Activated naive CD8-positive, alpha-beta T cell treated with anti-CD3 and anti-CD28 coated beads, Interleukin-2, amount 50 U/mL, for 24 hours (primary cell): ENCODE results near the gene RUVBL2.
A peak's percentile ranks its signal among the peaks of the same experiment; 100 is the strongest.

Source experiments
- ATAC-seq: fragments of 150-1000 bp; cut with Tn5 transposase; one replicate; pipeline ENCODE4 v1.10.0; 2021
- DNase-seq: peaks from one replicate; pipeline ENCODE4 v3.0.0; 2021
- H3K27ac Mint-ChIP-seq: one replicate; pipeline ENCODE4 v1.8.0; 2021; ENCODE audit warnings: mild to moderate bottlenecking, mixed read lengths
- H3K27me3 Mint-ChIP-seq: one replicate; pipeline ENCODE4 v1.8.0; 2021; ENCODE audit warnings: mixed read lengths
- H3K36me3 Mint-ChIP-seq: one replicate; pipeline ENCODE4 v1.8.0; 2021; ENCODE audit warnings: low read depth, mixed read lengths
- H3K4me1 Mint-ChIP-seq: one replicate; pipeline ENCODE4 v1.8.0; 2021; ENCODE audit warnings: mixed read lengths
- H3K4me3 Mint-ChIP-seq: one replicate; pipeline ENCODE4 v1.8.0; 2021; ENCODE audit warnings: mild to moderate bottlenecking, moderate library complexity, mixed read lengths
- H3K9me3 Mint-ChIP-seq: one replicate; pipeline ENCODE4 v1.8.0; 2021; ENCODE audit warnings: mixed read lengths

RUVBL2 gene

DNA sequence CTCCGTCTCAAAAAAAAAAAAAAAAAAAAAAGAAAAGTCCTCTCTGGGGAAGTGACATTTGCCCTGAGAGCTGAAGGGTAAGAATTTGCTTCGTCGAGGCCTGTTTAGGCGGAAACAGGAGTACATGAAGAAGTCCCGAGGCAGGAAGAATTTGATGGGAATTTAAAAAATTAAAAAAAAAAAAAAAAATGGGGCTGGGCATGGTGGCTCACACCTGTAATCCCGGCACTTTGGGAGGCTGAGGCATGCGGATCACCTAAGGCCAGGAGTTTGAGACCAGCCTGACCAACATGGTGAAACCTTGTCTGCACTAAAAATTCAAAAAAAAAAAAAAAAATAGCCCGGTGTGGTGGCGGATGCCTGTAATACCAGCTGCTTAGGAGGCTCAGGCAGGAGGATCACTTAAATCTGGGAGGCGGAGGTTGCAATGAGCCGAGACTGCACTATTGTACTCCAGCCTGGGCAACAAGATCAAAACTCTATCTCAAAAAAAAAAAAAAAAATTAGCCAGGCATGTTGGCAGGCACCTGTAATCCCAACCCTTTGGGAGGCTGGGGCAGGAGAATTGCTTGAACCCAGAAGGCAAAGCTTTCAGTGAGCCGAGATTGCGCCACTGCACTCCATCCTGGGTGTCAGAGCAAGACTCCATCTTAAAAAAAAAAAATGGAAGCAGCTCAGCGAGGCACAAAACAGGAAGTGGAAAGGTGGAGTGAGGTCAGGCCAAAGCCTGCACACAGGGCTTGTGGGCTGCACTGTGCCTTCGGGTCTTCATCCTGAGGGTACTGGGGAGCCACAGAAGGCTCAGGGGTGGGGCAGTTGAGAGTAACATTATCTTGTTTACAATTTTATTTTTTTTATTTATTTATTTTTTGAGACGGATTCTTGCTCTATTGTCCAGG, 34.1 kb upstream of the RUVBL2 start:
- peaks cover 25% of the 10 kb centered on the region for H3K36me3 Mint-ChIP-seq
- no peak overlapping the region for H3K27ac Mint-ChIP-seq
- no peaks in the 10 kb centered on the region for H3K27me3 Mint-ChIP-seq
- no peak overlapping the region for H3K4me3 Mint-ChIP-seq
- ATAC-seq (no peak), DNase-seq (no peak)
- peaks cover 57% of the 10 kb centered on the region for H3K4me1 Mint-ChIP-seq
- H3K9me3 Mint-ChIP-seq: no peaks in the 10 kb centered on the region

DNA sequence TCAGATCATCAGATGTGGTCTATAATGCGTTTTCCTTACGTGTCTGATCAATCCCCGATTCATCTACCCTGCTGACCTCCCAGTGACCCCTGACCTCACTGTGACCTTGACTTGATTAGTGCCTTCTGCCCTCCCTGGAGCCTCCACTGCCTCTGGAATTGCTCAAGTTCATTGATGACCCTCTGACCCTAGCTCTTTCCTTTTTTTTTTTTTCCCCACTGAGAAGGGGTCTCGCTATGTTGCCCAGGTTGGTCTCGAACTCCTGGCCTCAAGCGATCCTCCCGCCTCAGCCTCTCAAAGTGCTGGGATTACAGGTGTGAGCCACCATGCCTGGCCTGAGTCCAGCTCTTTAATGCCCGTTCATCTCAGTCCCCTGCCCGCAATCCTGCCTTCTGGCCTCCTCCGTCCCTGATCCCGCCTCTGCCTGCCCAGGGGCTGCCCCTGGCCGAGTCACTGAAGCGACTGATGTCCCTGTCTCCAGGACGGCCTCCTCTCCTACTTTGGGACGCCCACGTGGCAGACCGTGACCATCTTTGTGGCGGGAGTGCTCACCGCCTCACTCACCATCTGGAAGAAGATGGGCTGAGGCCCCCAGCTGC, 32.5 kb upstream of the RUVBL2 start:
- Mint-ChIP-seq H3K4me3 (peak overlapping the region; percentile 54), H3K27ac (peak overlapping the region; percentile 98), H3K9me3 (no peaks in the 10 kb centered on the region), H3K36me3 (peaks cover 29% of the 10 kb centered on the region), H3K4me1 (peaks cover 63% of the 10 kb centered on the region), H3K27me3 (no peaks in the 10 kb centered on the region)
- DNase-seq: no peak
- ATAC-seq: no peak

DNA sequence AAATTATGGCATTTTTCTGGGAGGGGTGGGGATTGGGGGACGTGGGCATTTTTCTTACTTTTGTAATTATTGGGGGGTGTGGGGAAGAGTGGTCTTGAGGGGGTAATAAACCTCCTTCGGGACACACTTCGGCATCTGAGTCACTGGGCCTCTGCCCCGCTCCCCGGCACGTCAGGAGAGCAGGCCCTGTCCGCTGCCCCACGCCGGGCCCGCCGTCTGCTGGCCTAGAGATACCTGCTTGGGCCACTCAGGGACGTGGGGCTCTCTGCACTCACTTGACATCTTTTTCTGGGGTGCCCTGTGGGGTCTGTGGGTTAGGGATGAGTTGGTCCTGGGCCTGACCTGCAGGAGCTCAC, 32.0 kb upstream of the RUVBL2 start:
- H3K27ac Mint-ChIP-seq: peak overlapping the region; percentile 98
- peaks cover 31% of the 10 kb centered on the region for H3K36me3 Mint-ChIP-seq
- H3K27me3 Mint-ChIP-seq: no peaks in the 10 kb centered on the region
- peak overlapping the region; percentile 97 for H3K4me3 Mint-ChIP-seq
- ATAC-seq: no peak
- DNase-seq: no peak
- H3K4me1 Mint-ChIP-seq: peaks cover 64% of the 10 kb centered on the region
- H3K9me3 Mint-ChIP-seq: no peaks in the 10 kb centered on the region

DNA sequence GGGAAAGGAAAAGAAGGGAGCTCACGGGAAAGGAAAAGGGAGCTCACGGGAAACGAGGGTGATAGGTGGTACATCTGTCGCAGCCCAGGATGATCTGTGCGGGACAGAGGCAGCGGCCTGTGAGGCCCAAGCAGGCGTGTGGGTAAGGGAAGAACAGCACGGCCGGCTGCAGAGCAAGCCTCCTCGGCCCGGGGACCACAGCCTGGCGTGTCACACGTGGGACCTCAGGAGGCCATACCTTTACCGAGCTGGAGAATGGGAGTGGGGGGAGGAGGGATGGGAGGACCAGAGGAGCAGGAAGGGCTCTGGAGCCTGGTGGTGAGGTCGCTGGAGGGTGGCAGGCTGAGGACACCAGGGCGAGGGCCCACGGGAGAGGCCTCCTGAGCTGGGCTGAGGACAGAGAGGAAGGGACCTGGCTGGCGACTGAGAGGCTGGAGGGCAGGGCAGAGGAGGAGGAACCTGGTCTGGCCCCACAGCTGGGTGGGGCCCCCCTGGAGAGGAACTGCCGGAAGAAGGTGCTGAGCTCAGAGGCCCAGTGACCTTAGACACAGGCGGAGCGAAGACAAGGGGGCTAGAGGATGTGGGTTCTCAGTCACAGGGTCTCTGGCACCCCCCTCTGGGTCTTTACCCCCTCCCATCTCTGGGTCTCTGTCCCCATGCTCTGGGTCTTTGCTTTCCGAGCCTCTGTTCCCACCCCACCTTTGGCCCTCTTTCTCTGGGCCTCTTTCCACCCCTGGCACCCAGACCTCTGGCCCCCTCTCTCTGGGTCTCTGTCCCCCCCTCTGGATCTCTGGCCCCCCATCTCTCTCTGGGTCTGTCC, 31.4 kb upstream of the RUVBL2 start:
- ATAC-seq (peak; percentile 55), DNase-seq (peak; percentile 77)
- Mint-ChIP-seq H3K27me3 (no peaks in the 10 kb centered on the region), H3K4me3 (peak overlapping the region; percentile 97), H3K4me1 (peaks cover 66% of the 10 kb centered on the region), H3K9me3 (no peaks in the 10 kb centered on the region), H3K27ac (peak overlapping the region; percentile 98), H3K36me3 (peaks cover 33% of the 10 kb centered on the region)

DNA sequence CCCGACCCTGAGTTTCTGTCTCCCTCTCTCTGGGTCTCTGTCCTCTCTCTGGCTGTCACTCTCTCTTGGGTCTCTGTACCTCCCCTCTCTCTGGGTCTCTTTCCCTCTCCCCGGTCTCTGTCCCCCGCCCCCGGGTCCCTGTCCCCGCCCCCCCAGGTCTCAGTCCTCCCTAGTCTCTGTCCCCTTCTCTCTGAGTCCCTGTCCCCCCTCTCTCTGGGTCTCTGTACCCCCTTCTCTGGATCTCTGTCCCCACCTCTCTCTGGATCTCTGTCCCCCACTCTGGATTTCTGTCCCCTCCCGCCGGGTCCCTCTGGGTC, 30.9 kb upstream of the RUVBL2 start:
- no peak for ATAC-seq
- peak overlapping the region; percentile 98 for H3K27ac Mint-ChIP-seq
- H3K36me3 Mint-ChIP-seq: peaks cover 36% of the 10 kb centered on the region

DNA sequence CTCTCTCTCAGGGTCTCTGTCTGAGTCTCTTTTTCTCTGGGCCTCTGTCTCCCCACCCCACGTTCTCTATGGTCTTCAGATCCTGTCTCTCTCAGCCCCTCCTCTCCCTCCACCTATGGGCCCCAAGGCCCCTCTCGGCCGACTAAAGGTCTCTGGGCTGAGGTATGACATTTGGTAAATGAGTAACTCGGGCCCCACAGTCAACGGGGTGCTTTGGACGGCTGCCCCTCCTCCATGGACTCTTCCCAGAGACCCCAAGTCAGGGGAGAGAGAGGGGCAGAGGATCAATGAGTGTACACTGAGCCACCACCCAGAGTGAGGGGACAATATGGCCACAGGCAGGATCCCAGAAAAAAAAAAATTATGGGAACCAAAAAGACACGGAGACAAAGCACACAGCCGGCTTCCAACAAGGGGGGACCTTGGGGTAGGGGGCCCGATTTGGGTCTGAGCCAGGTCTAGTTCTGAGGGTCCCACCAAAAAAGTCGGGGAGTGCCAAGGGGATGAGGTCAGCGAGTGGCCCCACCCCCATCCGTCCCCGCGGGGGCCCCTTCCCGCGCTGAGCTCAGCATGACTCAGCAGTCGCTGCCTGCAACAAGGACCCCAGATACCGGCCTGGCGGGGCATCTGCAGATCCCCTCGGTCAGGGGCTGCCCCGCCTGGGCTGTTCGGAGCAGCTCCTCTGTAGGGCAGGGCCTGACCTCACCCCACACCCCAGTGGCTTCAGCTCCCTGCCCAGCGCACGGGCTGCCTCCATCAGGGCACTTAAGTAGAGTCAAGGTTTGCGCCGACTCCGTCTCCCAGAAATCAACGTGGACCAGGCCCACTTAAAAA, 30.1 kb upstream of the RUVBL2 start:
- peak; percentile 89 for DNase-seq
- Mint-ChIP-seq H3K36me3 (peaks cover 38% of the 10 kb centered on the region), H3K9me3 (no peaks in the 10 kb centered on the region), H3K27me3 (no peaks in the 10 kb centered on the region), H3K4me1 (peaks cover 64% of the 10 kb centered on the region), H3K4me3 (peak overlapping the region; percentile 97), H3K27ac (peak overlapping the region; percentile 98)
- peak; percentile 44 for ATAC-seq

More for the DNA sequence above, 30.9 kb upstream of the RUVBL2 start:
- H3K27me3 Mint-ChIP-seq: no peaks in the 10 kb centered on the region
- peak overlapping the region; percentile 97 for H3K4me3 Mint-ChIP-seq
- H3K4me1 Mint-ChIP-seq: peaks cover 62% of the 10 kb centered on the region
- H3K9me3 Mint-ChIP-seq: no peaks in the 10 kb centered on the region
- no peak for DNase-seq

DNA sequence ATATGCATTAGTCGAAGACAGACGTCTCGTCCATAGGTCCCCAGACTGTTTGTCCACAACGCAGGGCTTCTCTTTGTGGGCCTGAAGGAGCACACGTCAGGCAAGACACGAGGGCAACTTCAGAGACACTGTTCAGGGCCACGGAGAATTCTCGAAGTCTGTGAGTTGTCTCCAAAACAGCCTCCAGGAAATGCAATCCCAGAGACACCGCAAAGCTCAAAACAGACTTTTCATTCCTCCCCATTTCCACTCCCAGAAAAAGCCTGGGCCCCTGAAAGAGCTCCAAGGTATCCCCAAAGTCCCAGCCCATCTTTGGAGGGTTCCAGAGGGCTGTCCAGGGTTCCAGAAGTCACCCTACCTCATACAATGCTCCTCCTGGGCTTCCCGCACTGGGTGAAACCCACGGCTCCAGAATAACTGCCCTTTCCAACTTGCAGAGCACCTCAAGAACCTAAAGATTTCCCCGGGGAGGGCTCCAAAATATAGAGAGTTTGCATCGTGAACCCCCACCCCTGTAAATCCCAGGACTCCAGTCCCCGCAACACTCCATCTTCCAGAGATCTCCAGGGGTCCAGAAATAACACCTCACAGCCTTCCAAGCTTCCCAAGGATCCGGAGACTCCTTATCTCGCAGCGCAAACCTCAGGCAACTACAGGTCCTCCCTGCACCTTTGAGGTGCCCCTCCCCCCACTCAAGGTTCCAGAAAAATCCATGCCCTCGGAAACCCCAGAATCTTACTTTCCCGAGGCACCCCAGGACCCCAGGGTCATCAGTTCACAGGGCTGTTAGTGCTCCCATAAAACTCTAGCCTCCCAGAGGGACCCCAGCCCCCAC, 29.3 kb upstream of the RUVBL2 start:
- Mint-ChIP-seq H3K36me3 (peaks cover 36% of the 10 kb centered on the region), H3K4me3 (peak overlapping the region; percentile 97), H3K4me1 (peaks cover 62% of the 10 kb centered on the region), H3K27me3 (no peaks in the 10 kb centered on the region), H3K27ac (peak overlapping the region; percentile 98), H3K9me3 (no peaks in the 10 kb centered on the region)
- DNase-seq (no peak), ATAC-seq (no peak)

DNA sequence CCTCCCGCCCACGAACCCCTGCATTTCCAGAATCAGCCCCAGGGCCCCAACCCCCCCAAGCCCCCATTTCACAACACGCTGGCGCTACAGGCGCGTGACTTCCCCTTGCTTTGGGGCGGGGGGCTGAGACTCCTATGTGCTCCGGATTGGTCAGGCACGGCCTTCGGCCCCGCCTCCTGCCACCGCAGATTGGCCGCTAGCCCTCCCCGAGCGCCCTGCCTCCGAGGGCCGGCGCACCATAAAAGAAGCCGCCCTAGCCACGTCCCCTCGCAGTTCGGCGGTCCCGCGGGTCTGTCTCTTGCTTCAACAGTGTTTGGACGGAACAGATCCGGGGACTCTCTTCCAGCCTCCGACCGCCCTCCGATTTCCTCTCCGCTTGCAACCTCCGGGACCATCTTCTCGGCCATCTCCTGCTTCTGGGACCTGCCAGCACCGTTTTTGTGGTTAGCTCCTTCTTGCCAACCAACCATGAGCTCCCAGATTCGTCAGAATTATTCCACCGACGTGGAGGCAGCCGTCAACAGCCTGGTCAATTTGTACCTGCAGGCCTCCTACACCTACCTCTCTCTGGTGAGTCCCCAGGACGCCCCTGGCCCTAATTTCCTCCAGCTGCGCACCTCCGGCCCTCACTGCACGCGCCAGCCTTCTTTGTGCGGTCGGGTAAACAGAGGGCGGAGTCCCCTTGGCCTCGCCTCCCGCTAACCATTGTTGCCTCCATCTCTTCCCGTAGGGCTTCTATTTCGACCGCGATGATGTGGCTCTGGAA, 28.5 kb upstream of the RUVBL2 start, which contains the start of gene FTL:
FTL (plus strand) TSS at position 270 of the 766 bp plus-strand sequence; CDS start at position 469, 199 bp downstream.
- H3K9me3 Mint-ChIP-seq: no peaks in the 10 kb centered on the region
- H3K27ac Mint-ChIP-seq: peak within 1 kb of the TSS; percentile 98
- peaks cover 40% of the 10 kb centered on the region for H3K36me3 Mint-ChIP-seq
- H3K27me3 Mint-ChIP-seq: no peaks in the 10 kb centered on the region
- ATAC-seq (peak; percentile 59), DNase-seq (peak; percentile 95)
- H3K4me3 Mint-ChIP-seq: peak within 1 kb of the TSS; percentile 97
- peaks cover 62% of the 10 kb centered on the region for H3K4me1 Mint-ChIP-seq

DNA sequence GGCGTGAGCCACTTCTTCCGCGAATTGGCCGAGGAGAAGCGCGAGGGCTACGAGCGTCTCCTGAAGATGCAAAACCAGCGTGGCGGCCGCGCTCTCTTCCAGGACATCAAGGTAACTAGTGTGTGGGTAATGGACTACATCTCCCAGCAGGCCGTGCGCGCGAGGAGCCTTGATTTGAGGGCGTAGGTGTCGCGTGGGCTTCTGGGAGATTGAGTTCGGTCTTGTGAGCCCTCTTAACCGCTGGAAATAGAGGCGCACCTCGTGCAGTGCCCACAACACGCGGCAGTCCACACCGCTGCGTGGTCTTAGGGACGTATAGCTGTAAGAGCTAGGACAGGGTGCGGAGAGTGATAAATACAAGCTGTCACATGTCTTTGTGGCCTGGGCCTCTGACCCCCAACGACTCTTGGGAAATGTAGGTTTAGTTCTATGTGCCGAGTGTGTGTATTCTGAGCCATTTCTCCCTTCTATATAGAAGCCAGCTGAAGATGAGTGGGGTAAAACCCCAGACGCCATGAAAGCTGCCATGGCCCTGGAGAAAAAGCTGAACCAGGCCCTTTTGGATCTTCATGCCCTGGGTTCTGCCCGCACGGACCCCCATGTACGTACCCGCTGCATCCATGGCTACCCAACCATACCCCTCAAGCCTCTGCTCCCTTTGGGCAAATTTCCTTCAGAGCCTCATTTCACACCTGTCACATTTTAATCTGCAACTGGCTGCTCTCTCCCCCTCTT, 27.7 kb upstream of the RUVBL2 start:
- ATAC-seq: peak; percentile 20
- Mint-ChIP-seq H3K36me3 (peaks cover 40% of the 10 kb centered on the region), H3K27me3 (no peaks in the 10 kb centered on the region), H3K4me1 (peaks cover 63% of the 10 kb centered on the region), H3K9me3 (no peaks in the 10 kb centered on the region), H3K27ac (peak overlapping the region; percentile 98), H3K4me3 (peak overlapping the region; percentile 97)
- peak; percentile 85 for DNase-seq

DNA sequence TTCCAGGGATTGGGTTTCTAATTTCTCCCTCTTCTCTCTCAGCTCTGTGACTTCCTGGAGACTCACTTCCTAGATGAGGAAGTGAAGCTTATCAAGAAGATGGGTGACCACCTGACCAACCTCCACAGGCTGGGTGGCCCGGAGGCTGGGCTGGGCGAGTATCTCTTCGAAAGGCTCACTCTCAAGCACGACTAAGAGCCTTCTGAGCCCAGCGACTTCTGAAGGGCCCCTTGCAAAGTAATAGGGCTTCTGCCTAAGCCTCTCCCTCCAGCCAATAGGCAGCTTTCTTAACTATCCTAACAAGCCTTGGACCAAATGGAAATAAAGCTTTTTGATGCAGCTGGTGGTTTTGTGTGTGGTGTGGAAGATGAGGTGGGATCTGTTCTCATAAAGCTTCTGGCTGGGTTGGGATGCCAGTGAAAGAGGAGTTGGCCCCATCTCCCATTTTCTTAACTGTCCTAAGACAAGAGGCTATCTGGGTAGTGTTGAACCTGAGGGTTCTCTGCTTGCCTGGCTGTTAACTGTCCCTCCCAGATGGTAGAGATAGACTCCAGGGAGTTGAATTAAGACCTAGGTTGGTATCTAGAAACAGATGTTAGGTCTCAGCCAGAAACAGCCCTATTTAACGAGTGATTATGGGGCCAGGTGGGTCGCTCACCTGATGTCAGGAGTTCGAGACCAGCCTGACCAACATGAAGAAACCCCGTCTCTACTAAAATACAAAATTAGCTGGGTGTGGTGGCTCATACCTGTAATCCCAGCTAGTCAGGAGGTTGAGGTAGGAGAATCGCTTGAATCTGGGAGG, 26.9 kb upstream of the RUVBL2 start:
- Mint-ChIP-seq H3K36me3 (peaks cover 37% of the 10 kb centered on the region), H3K9me3 (no peaks in the 10 kb centered on the region), H3K4me1 (peaks cover 59% of the 10 kb centered on the region), H3K27ac (peak overlapping the region; percentile 98), H3K27me3 (no peaks in the 10 kb centered on the region), H3K4me3 (peak overlapping the region; percentile 97)
- no peak for ATAC-seq
- DNase-seq: no peak

DNA sequence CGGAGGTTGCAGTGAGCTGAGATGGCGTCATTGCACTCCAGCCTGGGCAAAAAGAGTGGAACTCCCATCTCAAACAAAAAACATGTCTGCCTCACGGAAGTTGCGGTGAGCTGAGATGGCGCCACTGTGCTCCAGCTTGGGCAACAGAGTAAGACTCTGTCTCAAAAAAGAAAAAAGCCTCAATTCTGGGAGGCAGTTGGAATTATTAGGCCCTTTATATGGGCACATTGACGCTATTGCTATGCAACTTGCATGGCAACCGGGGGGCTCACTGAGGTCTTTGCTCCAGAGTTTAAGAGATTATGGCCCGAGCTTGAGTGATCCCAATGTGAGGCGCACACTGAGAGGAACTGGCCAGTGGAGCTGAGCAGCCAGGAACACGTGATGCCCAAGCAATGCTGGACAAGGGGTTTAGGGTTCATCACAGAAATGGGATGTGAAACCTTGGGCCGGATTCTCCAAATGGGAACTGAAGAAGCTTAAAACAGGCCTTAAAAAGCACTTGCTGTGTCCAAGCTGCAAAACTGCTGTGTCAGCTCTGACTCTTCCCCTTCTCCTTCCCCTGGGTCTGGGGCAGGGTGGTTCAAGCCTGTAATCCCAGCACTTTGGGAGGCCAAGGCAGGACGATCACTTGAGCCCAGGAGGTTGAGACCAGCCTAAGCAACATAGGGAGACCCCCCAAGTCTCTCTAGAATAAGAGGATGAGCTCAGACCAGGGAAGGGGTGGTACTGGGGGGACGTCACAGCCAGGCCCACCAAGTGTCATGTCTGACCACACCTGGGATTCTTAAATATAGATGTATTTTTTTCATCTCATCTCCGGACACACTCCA, 26.1 kb upstream of the RUVBL2 start:
- Mint-ChIP-seq H3K4me3 (peak overlapping the region; percentile 97), H3K27ac (peak overlapping the region; percentile 98), H3K4me1 (peaks cover 51% of the 10 kb centered on the region), H3K27me3 (no peaks in the 10 kb centered on the region), H3K36me3 (peaks cover 37% of the 10 kb centered on the region), H3K9me3 (no peaks in the 10 kb centered on the region)
- DNase-seq (no peak), ATAC-seq (no peak)
